Measurements from ENCODE around the gene REL. TPM values are rescaled to one million over a fixed set of nuclear protein-coding genes. Genes with fewer than 3 reads are reported as not detected.

Gene REL
- total and polyA plus RNA-seq, 2 of the 4 experiments (the other 2 are of a cell fraction) = 1.3 to 4.3 TPM

DNA sequence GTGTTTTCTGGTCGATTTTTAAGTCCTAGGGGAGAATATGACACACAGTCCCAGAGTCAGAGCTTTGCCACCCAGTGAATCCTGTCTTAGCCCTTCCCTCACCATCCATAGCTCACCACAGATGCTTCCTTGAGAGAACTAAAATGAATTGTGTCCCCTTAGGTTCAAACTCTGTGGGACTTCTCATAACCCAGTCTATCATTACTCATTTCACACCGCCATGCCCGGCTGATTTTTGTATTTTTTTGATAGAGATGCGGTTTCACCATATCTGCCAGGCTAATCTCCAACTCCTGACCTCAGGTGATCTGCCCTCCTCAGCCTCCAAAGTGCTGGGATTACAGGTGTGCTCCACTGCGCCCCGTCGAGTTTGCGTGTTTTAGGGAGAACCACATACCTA, 66.8 kb downstream of the REL start:
- no peak overlapping the region for H4K5ac ChIP-seq (ENCODE audit: low read depth, low read length)
- dilution Hi-C loops (cut with HindIII; ENCODE audit: low sequenced_read_pairs, unreplicated experiment) (no loop called here), intact Hi-C loops (cut with micrococcal nuclease) (no loop called here), in situ Hi-C loops (cut with MboI; ENCODE audit: low sequenced_read_pairs) (no loop called here)
- no peak overlapping the region for H2AK9ac ChIP-seq (replicated peaks; ENCODE audit: low read depth, low read length, poor library complexity)
- no peak overlapping the region for H3K4me3 ChIP-seq (ENCODE audit: insufficient read depth, low read depth, low read length)
- no peak overlapping the region for H2BK5ac ChIP-seq (ENCODE audit: low read depth, low read length, poor library complexity, severe bottlenecking)
- no CpG with 5 or more reads among the region's 8 CpGs for WGBS, 2 experiments (ENCODE audit: extremely low coverage in 2 of 2, insufficient read length in 1 of 2)
- H3K9me3 ChIP-seq (ENCODE audit: control insufficient read depth, insufficient read depth, low read length) = no peaks in the 10 kb centered on the region
- ATAC-seq (ENCODE audit: low read depth) (no peak), DNase-seq (no peak)
- no peak overlapping the region for H2AK5ac ChIP-seq (ENCODE audit: low read depth, low read length)
- H3K27ac ChIP-seq (ENCODE audit: insufficient read depth, low read length) = no peak overlapping the region
- no peak overlapping the region for H2AFZ ChIP-seq (replicated peaks; ENCODE audit: low read length, poor library complexity)
- no peak overlapping the region for H3K23ac ChIP-seq (ENCODE audit: low read depth, low read length)
- no peak overlapping the region for H3K56ac ChIP-seq (ENCODE audit: extremely low read depth, insufficient read depth, low read length)
- H3K9me1 ChIP-seq (ENCODE audit: insufficient read depth, low read length) = no peaks in the 10 kb centered on the region
- BruUV-seq (replicated peaks) = no TSS peak
- H2BK20ac ChIP-seq (ENCODE audit: low read depth, low read length) = no peak overlapping the region
- no peak overlapping the region for H4K91ac ChIP-seq (ENCODE audit: insufficient read depth, low read depth, low read length)
- H4K20me1 ChIP-seq (ENCODE audit: insufficient read depth, low read length) = no peaks in the 10 kb centered on the region
- H3K79me1 ChIP-seq (ENCODE audit: low read depth in 1 of 2, low read length in 2 of 2) = no peaks in the 10 kb centered on the region
- no peak overlapping the region for H4K8ac ChIP-seq (ENCODE audit: low read depth in 2 of 2, low read length in 2 of 2)
- ChIA-PET POLR2A (ENCODE audit: unreplicated experiment) (no interaction called here), CTCF (no interaction called here)
- no peaks in the 10 kb centered on the region for H3K4me1 ChIP-seq (ENCODE audit: control insufficient read depth, insufficient read depth, low read length)
- no peaks in the 10 kb centered on the region for H3K27me3 ChIP-seq (ENCODE audit: control insufficient read depth, insufficient read depth, low read length)
- H3K4ac ChIP-seq (ENCODE audit: low read depth, low read length) = no peak overlapping the region
- H3K4me2 ChIP-seq (ENCODE audit: low read depth, low read length) = no peak overlapping the region
- no peak overlapping the region for H2BK15ac ChIP-seq (ENCODE audit: low read depth, low read length)
- 0 out of 2 replicates have a peak, but pooled peaks cover 2% of the 10 kb centered on the region for H3K36me3 ChIP-seq (ENCODE audit: control insufficient read depth, insufficient read depth, low read length)
- H3K14ac ChIP-seq (replicated peaks; ENCODE audit: low read depth, low read length) = no peak overlapping the region
- no peak overlapping the region for H3K18ac ChIP-seq (ENCODE audit: low read depth, low read length)
- TF ChIP-seq, protein P1, sequence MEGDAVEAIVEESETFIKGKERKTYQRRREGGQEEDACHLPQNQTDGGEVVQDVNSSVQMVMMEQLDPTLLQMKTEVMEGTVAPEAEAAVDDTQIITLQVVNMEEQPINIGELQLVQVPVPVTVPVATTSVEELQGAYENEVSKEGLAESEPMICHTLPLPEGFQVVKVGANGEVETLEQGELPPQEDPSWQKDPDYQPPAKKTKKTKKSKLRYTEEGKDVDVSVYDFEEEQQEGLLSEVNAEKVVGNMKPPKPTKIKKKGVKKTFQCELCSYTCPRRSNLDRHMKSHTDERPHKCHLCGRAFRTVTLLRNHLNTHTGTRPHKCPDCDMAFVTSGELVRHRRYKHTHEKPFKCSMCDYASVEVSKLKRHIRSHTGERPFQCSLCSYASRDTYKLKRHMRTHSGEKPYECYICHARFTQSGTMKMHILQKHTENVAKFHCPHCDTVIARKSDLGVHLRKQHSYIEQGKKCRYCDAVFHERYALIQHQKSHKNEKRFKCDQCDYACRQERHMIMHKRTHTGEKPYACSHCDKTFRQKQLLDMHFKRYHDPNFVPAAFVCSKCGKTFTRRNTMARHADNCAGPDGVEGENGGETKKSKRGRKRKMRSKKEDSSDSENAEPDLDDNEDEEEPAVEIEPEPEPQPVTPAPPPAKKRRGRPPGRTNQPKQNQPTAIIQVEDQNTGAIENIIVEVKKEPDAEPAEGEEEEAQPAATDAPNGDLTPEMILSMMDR (conservative IDR thresholded peaks at IDR 0.05; ENCODE audit: low read depth, low read length) = no peak
- TF ChIP-seq RCOR1 (IDR thresholded peaks at IDR 0.05; ENCODE audit: insufficient replicate concordance, low read length) (no peak), MAZ (IDR thresholded peaks at IDR 0.05; ENCODE audit: borderline replicate concordance, low read depth, low read length) (no peak), RFX5 (IDR thresholded peaks at IDR 0.05; ENCODE audit: low read depth, low read length) (no peak), NFE2L2 (IDR thresholded peaks at IDR 0.05; ENCODE audit: low read depth, low read length) (no peak), RAD21 (IDR thresholded peaks at IDR 0.05; ENCODE audit: low read length) (no peak), POLR2A (IDR thresholded peaks at IDR 0.05; ENCODE audit: low read depth, low read length) (no peak), MXI1 (IDR thresholded peaks at IDR 0.05; ENCODE audit: borderline replicate concordance, low read depth, low read length) (no peak), CHD1 (IDR thresholded peaks at IDR 0.05; ENCODE audit: low read depth, low read length) (no peak), BHLHE40 (IDR thresholded peaks at IDR 0.05; ENCODE audit: low read depth, low read length) (no peak), FOS (IDR thresholded peaks at IDR 0.05; ENCODE audit: low read depth, low read length) (no peak), SMC3 (IDR thresholded peaks at IDR 0.05; ENCODE audit: low read depth, low read length) (no peak), MAFK (IDR thresholded peaks at IDR 0.05; ENCODE audit: low read depth, low read length) (no peak), CEBPB (IDR thresholded peaks at IDR 0.05; ENCODE audit: low read depth, low read length) (no peak)
- TF ChIP-seq, protein P2, sequence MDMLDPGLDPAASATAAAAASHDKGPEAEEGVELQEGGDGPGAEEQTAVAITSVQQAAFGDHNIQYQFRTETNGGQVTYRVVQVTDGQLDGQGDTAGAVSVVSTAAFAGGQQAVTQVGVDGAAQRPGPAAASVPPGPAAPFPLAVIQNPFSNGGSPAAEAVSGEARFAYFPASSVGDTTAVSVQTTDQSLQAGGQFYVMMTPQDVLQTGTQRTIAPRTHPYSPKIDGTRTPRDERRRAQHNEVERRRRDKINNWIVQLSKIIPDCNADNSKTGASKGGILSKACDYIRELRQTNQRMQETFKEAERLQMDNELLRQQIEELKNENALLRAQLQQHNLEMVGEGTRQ (IDR thresholded peaks at IDR 0.05; ENCODE audit: low read depth, low read length) = no peak
- TF ChIP-seq, protein P3, sequence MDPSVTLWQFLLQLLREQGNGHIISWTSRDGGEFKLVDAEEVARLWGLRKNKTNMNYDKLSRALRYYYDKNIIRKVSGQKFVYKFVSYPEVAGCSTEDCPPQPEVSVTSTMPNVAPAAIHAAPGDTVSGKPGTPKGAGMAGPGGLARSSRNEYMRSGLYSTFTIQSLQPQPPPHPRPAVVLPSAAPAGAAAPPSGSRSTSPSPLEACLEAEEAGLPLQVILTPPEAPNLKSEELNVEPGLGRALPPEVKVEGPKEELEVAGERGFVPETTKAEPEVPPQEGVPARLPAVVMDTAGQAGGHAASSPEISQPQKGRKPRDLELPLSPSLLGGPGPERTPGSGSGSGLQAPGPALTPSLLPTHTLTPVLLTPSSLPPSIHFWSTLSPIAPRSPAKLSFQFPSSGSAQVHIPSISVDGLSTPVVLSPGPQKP (IDR thresholded peaks at IDR 0.05; ENCODE audit: borderline replicate concordance, low read depth, low read length) = no peak
- H3K9ac ChIP-seq (ENCODE audit: low read depth, low read length) = no peak overlapping the region
- H2BK120ac ChIP-seq (ENCODE audit: low read depth, low read length) = no peak overlapping the region

Data from IMR-90 (cell line).